ENCODE data around the gene MARS1. TPM values are rescaled to one million over a fixed set of nuclear protein-coding genes. Genes with fewer than 3 reads are reported as not detected.
"Not testable (repeated sequence)": the region's sequence is repeated elsewhere in the genome, so short reads cannot be mapped to it uniquely, and the experiment has no call there.

Gene MARS1
- total and polyA plus RNA-seq, 12 donors: 56.7 to 108 (median 75.6) TPM

DNA sequence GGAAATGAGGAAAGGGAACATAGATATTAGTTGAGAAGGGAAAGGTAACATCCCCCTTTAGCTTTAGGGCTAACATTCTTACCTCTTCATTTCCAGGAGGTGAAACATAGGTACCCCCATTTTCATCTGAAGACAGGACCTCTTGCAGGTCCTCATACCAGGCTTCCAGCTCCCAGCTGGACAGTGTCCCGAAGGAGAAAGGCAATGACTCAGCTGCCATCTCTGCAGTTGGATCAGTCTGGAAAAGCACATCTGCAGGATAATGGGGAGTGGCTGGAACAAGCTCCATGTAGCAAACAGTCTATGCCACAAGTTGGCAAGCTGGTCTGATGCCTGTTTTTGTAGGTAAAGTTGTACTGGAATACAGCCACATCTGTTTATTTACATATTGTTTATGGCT lies 29.3 kb downstream of the MARS1 start:
- no peak for ATAC-seq
- H3K4me1 ChIP-seq: peaks cover 15 to 67% (median 50%) of the 10 kb centered on the region in 9 donors
- peak overlapping the region in 3 of 10 donors; percentile 70 to 98 (median 86) for H3K4me3 ChIP-seq
- intact Hi-C loops (cut with DNase I): loop anchor here in 1 of 10 donors (5.0 kb wide), 1 partner anchor 230 kb away; no protein-coding TSS in a partner anchor
- DNase-seq: no peak
- WGBS, 2 donors: 37 to 57% methylated on average over 1 of the region's 1 CpG
- H3K27ac ChIP-seq: peak overlapping the region in 9 of 10 donors; percentile 7 to 100 (median 99)
- no peaks in the 10 kb centered on the region for H3K27me3 ChIP-seq
- H3K9me3 ChIP-seq: no peaks in the 10 kb centered on the region
- H3K36me3 ChIP-seq: peaks cover 0 to 65% (median 53%) of the 10 kb centered on the region in 9 donors
- TF ChIP-seq, protein P1, sequence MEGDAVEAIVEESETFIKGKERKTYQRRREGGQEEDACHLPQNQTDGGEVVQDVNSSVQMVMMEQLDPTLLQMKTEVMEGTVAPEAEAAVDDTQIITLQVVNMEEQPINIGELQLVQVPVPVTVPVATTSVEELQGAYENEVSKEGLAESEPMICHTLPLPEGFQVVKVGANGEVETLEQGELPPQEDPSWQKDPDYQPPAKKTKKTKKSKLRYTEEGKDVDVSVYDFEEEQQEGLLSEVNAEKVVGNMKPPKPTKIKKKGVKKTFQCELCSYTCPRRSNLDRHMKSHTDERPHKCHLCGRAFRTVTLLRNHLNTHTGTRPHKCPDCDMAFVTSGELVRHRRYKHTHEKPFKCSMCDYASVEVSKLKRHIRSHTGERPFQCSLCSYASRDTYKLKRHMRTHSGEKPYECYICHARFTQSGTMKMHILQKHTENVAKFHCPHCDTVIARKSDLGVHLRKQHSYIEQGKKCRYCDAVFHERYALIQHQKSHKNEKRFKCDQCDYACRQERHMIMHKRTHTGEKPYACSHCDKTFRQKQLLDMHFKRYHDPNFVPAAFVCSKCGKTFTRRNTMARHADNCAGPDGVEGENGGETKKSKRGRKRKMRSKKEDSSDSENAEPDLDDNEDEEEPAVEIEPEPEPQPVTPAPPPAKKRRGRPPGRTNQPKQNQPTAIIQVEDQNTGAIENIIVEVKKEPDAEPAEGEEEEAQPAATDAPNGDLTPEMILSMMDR (IDR thresholded peaks at IDR 0.05): no peak

DNA sequence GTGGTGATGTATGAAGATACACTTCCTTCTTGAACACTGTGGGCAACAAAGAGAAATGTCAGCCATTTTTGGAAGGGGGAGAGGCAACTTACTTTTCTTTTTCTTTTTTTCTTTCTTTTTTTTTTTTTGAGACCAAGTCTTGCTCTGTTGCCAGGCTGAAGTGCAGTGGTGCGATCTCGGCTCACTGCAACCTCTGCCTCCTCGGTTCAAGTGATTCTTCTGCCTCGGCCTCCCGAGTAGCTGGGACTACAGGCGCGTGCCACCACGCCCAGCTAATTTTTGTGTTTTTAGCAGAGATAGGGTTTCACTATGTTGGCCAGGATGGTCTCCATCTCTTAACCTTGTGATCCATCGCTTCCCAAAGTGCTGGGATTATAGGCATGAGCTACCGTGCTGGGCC lies 29.9 kb downstream of the MARS1 start:
- Histone ChIP-seq H3K36me3 (peaks cover 0 to 60% (median 47%) of the 10 kb centered on the region in 9 donors), H3K4me1 (peaks cover 15 to 68% (median 51%) of the 10 kb centered on the region in 9 donors), H3K4me3 (peak overlapping the region in 7 of 10 donors; percentile 70 to 98 (median 93)), H3K27ac (peak overlapping the region in 9 of 10 donors; percentile 7 to 100 (median 99))
- intact Hi-C loops (cut with DNase I): loop anchor here in 1 of 10 donors (5.0 kb wide), 1 partner anchor 230 kb away; no protein-coding TSS in a partner anchor
- not testable (repeated sequence) for H3K27me3 ChIP-seq, H3K9me3 ChIP-seq, ATAC-seq, DNase-seq
- 79 to 80% methylated on average over 10 of the region's 10 CpGs for WGBS, 2 donors

GRCh38 chr12:57518176-57518919 lies 30.5 kb downstream of the MARS1 start:
- peak overlapping the region; percentile 26 to 98 (median 88) for H3K4me3 ChIP-seq
- no peaks in the 10 kb centered on the region for H3K9me3 ChIP-seq
- ATAC-seq (no peak), DNase-seq (no peak)
- H3K27me3 ChIP-seq: no peaks in the 10 kb centered on the region
- TF ChIP-seq, protein P1 (IDR thresholded peaks at IDR 0.05): no peak
- H3K27ac ChIP-seq: peak overlapping the region in 9 of 10 donors; percentile 90 to 100 (median 99)
- 41 to 53% methylated on average over 8 of the region's 8 CpGs for WGBS, 2 donors
- intact Hi-C loops (cut with DNase I): loop anchor here in 1 of 10 donors (5.0 kb wide), 1 partner anchor 231 kb away; no protein-coding TSS in a partner anchor
- peaks cover 0 to 53% (median 42%) of the 10 kb centered on the region in 9 donors for H3K36me3 ChIP-seq
- peaks cover 15 to 70% (median 52%) of the 10 kb centered on the region in 9 donors for H3K4me1 ChIP-seq

DNA sequence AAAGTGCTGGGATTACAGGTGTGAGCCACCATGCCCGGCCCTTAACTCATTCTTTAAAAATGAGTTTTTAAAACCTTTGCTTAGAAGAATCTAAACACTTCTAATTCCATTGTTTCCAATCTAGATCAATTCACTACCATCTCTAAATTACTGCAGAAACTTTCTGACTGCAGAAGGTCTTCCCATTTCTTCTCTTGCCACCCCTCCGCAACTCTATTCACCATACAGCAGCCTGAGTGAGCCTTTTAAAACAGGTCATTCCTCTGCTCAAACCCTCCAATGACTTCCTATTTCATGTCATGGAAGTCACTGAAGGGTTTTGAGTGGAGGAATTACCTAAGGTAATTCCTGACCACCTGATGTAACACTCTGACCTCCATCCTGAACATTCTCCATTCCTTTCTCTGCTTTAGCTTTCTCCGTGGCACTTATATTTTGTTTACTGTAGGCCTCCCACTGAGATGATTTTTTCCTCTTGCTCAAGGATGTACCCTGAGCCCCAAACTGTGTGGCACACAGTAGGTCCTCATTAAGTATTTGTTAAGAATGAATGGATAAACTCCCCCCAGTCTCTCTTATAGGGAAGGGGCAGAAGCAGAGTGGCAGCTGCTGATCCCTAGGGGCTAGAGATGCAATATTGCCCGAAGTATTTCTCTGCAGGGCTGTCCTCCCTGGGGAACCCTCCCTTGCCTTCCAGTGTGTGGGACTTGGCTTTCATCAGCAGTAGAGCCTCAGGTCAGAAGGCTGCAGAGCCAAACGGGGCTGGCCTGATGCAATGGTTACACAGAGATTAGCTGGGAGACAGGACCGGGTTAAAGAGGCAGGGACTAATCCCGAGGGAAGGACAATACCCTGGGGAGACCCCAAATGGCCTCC lies 31.3 kb downstream of the MARS1 start:
- TF ChIP-seq, protein P1 (IDR thresholded peaks at IDR 0.05): no peak
- Histone ChIP-seq H3K4me3 (peak overlapping the region; percentile 67 to 98 (median 88)), H3K4me1 (peaks cover 19 to 78% (median 60%) of the 10 kb centered on the region in 9 donors), H3K27ac (peak overlapping the region in 9 of 10 donors; percentile 90 to 100 (median 99)), H3K9me3 (no peaks in the 10 kb centered on the region), H3K27me3 (no peaks in the 10 kb centered on the region), H3K36me3 (peaks cover 0 to 50% (median 40%) of the 10 kb centered on the region in 9 donors)
- 19% methylated on average over 7 of the region's 7 CpGs for WGBS, 2 donors
- DNase-seq (peak in 1 of 2 donors; percentile 29), ATAC-seq (peak in 1 of 8 donors; percentile 2)
- intact Hi-C loops (cut with DNase I): loop anchor here in 1 of 10 donors (5.0 kb wide), 1 partner anchor 232 kb away; no protein-coding TSS in a partner anchor
